ENCODE results near the gene ZGPAT. TPM values are rescaled to one million over a fixed set of nuclear protein-coding genes. Genes with fewer than 3 reads are reported as not detected.

Gene ZGPAT
- polyA plus RNA-seq, 1 donor: 20.1 TPM

- peaks cover 29% of the 10 kb centered on the region for H3K4me1 ChIP-seq (ENCODE audit: control insufficient read depth, insufficient read depth, low read length)
- H3K36me3 ChIP-seq (ENCODE audit: control insufficient read depth, insufficient read depth, low read length): peaks cover 24% of the 10 kb centered on the region
- WGBS (ENCODE audit: insufficient coverage, low lambda C conversion rate): no CpG with 5 or more reads among the region's 30 CpGs
- H3K27me3 ChIP-seq (ENCODE audit: control insufficient read depth, insufficient read depth, low read length): no peaks in the 10 kb centered on the region
- H3K4me3 ChIP-seq (ENCODE audit: low read length): peak overlapping the region; percentile 82
- no peaks in the 10 kb centered on the region for H3K9me3 ChIP-seq (ENCODE audit: control insufficient read depth, low read depth, low read length)
- peak overlapping the region; percentile 94 for H3K27ac ChIP-seq (ENCODE audit: low read length)
- DNase-seq: no peak
Observed at GRCh38 chr20:63741676-63742380, 34.0 kb downstream of the ZGPAT start.

GRCh38 chr20:63742381-63743024 is 34.7 kb downstream of the ZGPAT start:
- peaks cover 25% of the 10 kb centered on the region for H3K4me1 ChIP-seq (ENCODE audit: control insufficient read depth, insufficient read depth, low read length)
- WGBS (ENCODE audit: insufficient coverage, low lambda C conversion rate): no CpG with 5 or more reads among the region's 37 CpGs

GRCh38 chr20:63743210-63743970 is 35.6 kb downstream of the ZGPAT start:
- Histone ChIP-seq H3K4me1 (ENCODE audit: control insufficient read depth, insufficient read depth, low read length) (peaks cover 21% of the 10 kb centered on the region), H3K27ac (ENCODE audit: low read length) (no peak overlapping the region), H3K4me3 (ENCODE audit: low read length) (no peak overlapping the region), H3K27me3 (ENCODE audit: control insufficient read depth, insufficient read depth, low read length) (no peaks in the 10 kb centered on the region), H3K36me3 (ENCODE audit: control insufficient read depth, insufficient read depth, low read length) (peaks cover 23% of the 10 kb centered on the region), H3K9me3 (ENCODE audit: control insufficient read depth, low read depth, low read length) (no peaks in the 10 kb centered on the region)
- DNase-seq: no peak
- WGBS (ENCODE audit: insufficient coverage, low lambda C conversion rate): no CpG with 5 or more reads among the region's 31 CpGs

More at GRCh38 chr20:63742381-63743024, 34.7 kb downstream of the ZGPAT start:
- DNase-seq: no peak
- H3K27ac ChIP-seq (ENCODE audit: low read length): no peak overlapping the region
- no peaks in the 10 kb centered on the region for H3K27me3 ChIP-seq (ENCODE audit: control insufficient read depth, insufficient read depth, low read length)
- no peaks in the 10 kb centered on the region for H3K9me3 ChIP-seq (ENCODE audit: control insufficient read depth, low read depth, low read length)
- H3K4me3 ChIP-seq (ENCODE audit: low read length): no peak overlapping the region
- peaks cover 23% of the 10 kb centered on the region for H3K36me3 ChIP-seq (ENCODE audit: control insufficient read depth, insufficient read depth, low read length)

GRCh38 chr20:63744158-63744557 is 36.3 kb downstream of the ZGPAT start:
- Histone ChIP-seq H3K36me3 (ENCODE audit: control insufficient read depth, insufficient read depth, low read length) (peaks cover 23% of the 10 kb centered on the region), H3K27me3 (ENCODE audit: control insufficient read depth, insufficient read depth, low read length) (no peaks in the 10 kb centered on the region), H3K4me1 (ENCODE audit: control insufficient read depth, insufficient read depth, low read length) (peaks cover 15% of the 10 kb centered on the region), H3K4me3 (ENCODE audit: low read length) (no peak overlapping the region), H3K27ac (ENCODE audit: low read length) (no peak overlapping the region), H3K9me3 (ENCODE audit: control insufficient read depth, low read depth, low read length) (no peaks in the 10 kb centered on the region)
- no CpG with 5 or more reads among the region's 4 CpGs for WGBS (ENCODE audit: insufficient coverage, low lambda C conversion rate)
- DNase-seq: no peak

- Histone ChIP-seq H3K4me3 (ENCODE audit: low read length) (no peak overlapping the region), H3K27me3 (ENCODE audit: control insufficient read depth, insufficient read depth, low read length) (no peaks in the 10 kb centered on the region), H3K4me1 (ENCODE audit: control insufficient read depth, insufficient read depth, low read length) (peaks cover 15% of the 10 kb centered on the region), H3K27ac (ENCODE audit: low read length) (no peak overlapping the region), H3K9me3 (ENCODE audit: control insufficient read depth, low read depth, low read length) (no peaks in the 10 kb centered on the region), H3K36me3 (ENCODE audit: control insufficient read depth, insufficient read depth, low read length) (peaks cover 23% of the 10 kb centered on the region)
- DNase-seq: no peak
- WGBS (ENCODE audit: insufficient coverage, low lambda C conversion rate): no CpG with 5 or more reads among the region's 25 CpGs
Observed at GRCh38 chr20:63744574-63745423, 37.0 kb downstream of the ZGPAT start.

GRCh38 chr20:63745424-63745805 is 37.6 kb downstream of the ZGPAT start:
- no CpG with 5 or more reads among the region's 15 CpGs for WGBS (ENCODE audit: insufficient coverage, low lambda C conversion rate)
- no peak overlapping the region for H3K27ac ChIP-seq (ENCODE audit: low read length)
- H3K9me3 ChIP-seq (ENCODE audit: control insufficient read depth, low read depth, low read length): no peaks in the 10 kb centered on the region
- peaks cover 23% of the 10 kb centered on the region for H3K36me3 ChIP-seq (ENCODE audit: control insufficient read depth, insufficient read depth, low read length)
- DNase-seq: no peak
- peaks cover 15% of the 10 kb centered on the region for H3K4me1 ChIP-seq (ENCODE audit: control insufficient read depth, insufficient read depth, low read length)
- no peak overlapping the region for H3K4me3 ChIP-seq (ENCODE audit: low read length)
- no peaks in the 10 kb centered on the region for H3K27me3 ChIP-seq (ENCODE audit: control insufficient read depth, insufficient read depth, low read length)

GRCh38 chr20:63745961-63746731 is 38.3 kb downstream of the ZGPAT start:
- Histone ChIP-seq H3K27ac (ENCODE audit: low read length) (no peak overlapping the region), H3K9me3 (ENCODE audit: control insufficient read depth, low read depth, low read length) (peaks cover 1% of the 10 kb centered on the region), H3K36me3 (ENCODE audit: control insufficient read depth, insufficient read depth, low read length) (peaks cover 23% of the 10 kb centered on the region), H3K27me3 (ENCODE audit: control insufficient read depth, insufficient read depth, low read length) (no peaks in the 10 kb centered on the region), H3K4me3 (ENCODE audit: low read length) (no peak overlapping the region), H3K4me1 (ENCODE audit: control insufficient read depth, insufficient read depth, low read length) (peaks cover 12% of the 10 kb centered on the region)
- no CpG with 5 or more reads among the region's 26 CpGs for WGBS (ENCODE audit: insufficient coverage, low lambda C conversion rate)
- no peak for DNase-seq

- no CpG with 5 or more reads among the region's 47 CpGs for WGBS (ENCODE audit: insufficient coverage, low lambda C conversion rate)
- no peak overlapping the region for H3K4me3 ChIP-seq (ENCODE audit: low read length)
Observed at GRCh38 chr20:63746751-63747315, 39.0 kb downstream of the ZGPAT start.

GRCh38 chr20:63747622-63748069 is 39.8 kb downstream of the ZGPAT start:
- H3K4me1 ChIP-seq (ENCODE audit: control insufficient read depth, insufficient read depth, low read length): peaks cover 4% of the 10 kb centered on the region
- H3K36me3 ChIP-seq (ENCODE audit: control insufficient read depth, insufficient read depth, low read length): peaks cover 9% of the 10 kb centered on the region
- H3K27me3 ChIP-seq (ENCODE audit: control insufficient read depth, insufficient read depth, low read length): no peaks in the 10 kb centered on the region
- 37% methylated on average over 2 of the region's 13 CpGs for WGBS (ENCODE audit: insufficient coverage, low lambda C conversion rate)
- no peak overlapping the region for H3K4me3 ChIP-seq (ENCODE audit: low read length)
- H3K9me3 ChIP-seq (ENCODE audit: control insufficient read depth, low read depth, low read length): peaks cover 6% of the 10 kb centered on the region
- no peak for DNase-seq
- H3K27ac ChIP-seq (ENCODE audit: low read length): no peak overlapping the region

More at GRCh38 chr20:63746751-63747315, 39.0 kb downstream of the ZGPAT start:
- H3K36me3 ChIP-seq (ENCODE audit: control insufficient read depth, insufficient read depth, low read length): peaks cover 17% of the 10 kb centered on the region
- H3K9me3 ChIP-seq (ENCODE audit: control insufficient read depth, low read depth, low read length): peaks cover 4% of the 10 kb centered on the region
- H3K27ac ChIP-seq (ENCODE audit: low read length): no peak overlapping the region
- H3K4me1 ChIP-seq (ENCODE audit: control insufficient read depth, insufficient read depth, low read length): peaks cover 5% of the 10 kb centered on the region
- H3K27me3 ChIP-seq (ENCODE audit: control insufficient read depth, insufficient read depth, low read length): no peaks in the 10 kb centered on the region
- no peak for DNase-seq
